B cell (primary cell): ENCODE measurements around the gene ARID4B. TPM values are rescaled to one million over a fixed set of nuclear protein-coding genes. Genes with fewer than 3 reads are reported as not detected.
"Not testable (repeated sequence)": the region's sequence is repeated elsewhere in the genome, so short reads cannot be mapped to it uniquely, and the experiment has no call there.

Experiments used
- ATAC-seq: fragments of 200-7000 bp; cut with Tn5 transposase; one replicate; pipeline ENCODE4 v1.10.0; 2021; ENCODE audit warnings: low read depth, mild to moderate bottlenecking, moderate number of reproducible peaks, moderate library complexity
- CTCF ChIA-PET: fragments of 350-600 bp; sonication (Branson Sonifier 250); formaldehyde crosslinking; loops from one replicate; lab custom pipeline; 2021; ENCODE audit warnings: antibody characterized with exemption, inconsistent platforms; lab: Charles Lee
- POLR2A ChIA-PET: fragments of 350-600 bp; sonication (Branson Sonifier 250); formaldehyde crosslinking; loops from one replicate; lab custom pipeline; 2021; ENCODE audit warnings: antibody characterized with exemption; lab: Charles Lee
- DNase-seq: peaks from one replicate; pipeline ENCODE4 v3.0.0; 2013
- H2AFZ ChIP-seq: 2 replicates; pipeline ENCODE4 v1.6.1; 2012; ENCODE audit warnings: mild to moderate bottlenecking, low read depth, low read length; ENCODE audit not compliant: insufficient read depth, poor library complexity, severe bottlenecking
- H3K27ac ChIP-seq, 2 donors: 1 replicate in 1 of 2; 2 replicates in 1 of 2; pipeline ENCODE4 v1.5.1; 2012 to 2013; ENCODE audit warnings: low read length in 2 of 2, mild to moderate bottlenecking in 2 of 2, moderate library complexity in 1 of 2
- H3K27me3 ChIP-seq, 4 experiments: fragments of 200-600 bp in 1 of 4; sonication (generic) in 1 of 4; replicated peaks in 1 of 4; 1 replicate in 2 of 4; 2 replicates in 2 of 4; pipeline versions ENCODE4 v1.6.1 to v1.7.0; 2013 to 2016; ENCODE audit warnings: low read length in 3 of 4, mild to moderate bottlenecking in 2 of 4, mixed read lengths in 1 of 4, moderate library complexity in 1 of 4; ENCODE audit not compliant: insufficient read depth in 4 of 4, control insufficient read depth in 3 of 4; ENCODE audit errors: control extremely low read depth in 1 of 4
- H3K36me3 ChIP-seq, 2 experiments: replicated peaks in 1 of 2; 1 replicate in 1 of 2; 2 replicates in 1 of 2; pipeline versions ENCODE4 v1.6.1 to v1.7.1; 2013; ENCODE audit warnings: low read length in 1 of 2; ENCODE audit not compliant: insufficient read depth in 2 of 2, control insufficient read depth in 1 of 2; ENCODE audit errors: control extremely low read depth in 1 of 2, extremely low read depth in 1 of 2
- H3K4me1 ChIP-seq, 2 donors: fragments of 200-600 bp in 1 of 2; sonication (generic) in 1 of 2; 1 replicate in 1 of 2; 2 replicates in 1 of 2; pipeline versions ENCODE4 v1.5.1 to v1.6.1; 2013 to 2017; ENCODE audit warnings: low read length in 2 of 2; ENCODE audit not compliant: control insufficient read depth in 2 of 2, insufficient read depth in 2 of 2
- H3K4me2 ChIP-seq: replicated peaks from 2 replicates; pipeline ENCODE3; 2012; ENCODE audit warnings: mild to moderate bottlenecking, low read depth, low read length; ENCODE audit not compliant: poor library complexity, severe bottlenecking
- H3K4me3 ChIP-seq, 5 experiments: fragments of 200-600 bp in 1 of 5; sonication (generic) in 1 of 5; 1 replicate in 3 of 5; 2 replicates in 2 of 5; pipeline versions ENCODE4 v1.5.1 to v1.7.0; 2011 to 2016; ENCODE audit warnings: low read length in 4 of 5, mild to moderate bottlenecking in 4 of 5, low read depth in 2 of 5, control low read depth in 1 of 5, moderate library complexity in 1 of 5; ENCODE audit not compliant: insufficient read depth in 1 of 5; ENCODE audit errors: control extremely low read depth in 1 of 5, extremely low read depth in 1 of 5
- H3K79me2 ChIP-seq: fragments of 200-600 bp; sonication (generic); one replicate; pipeline ENCODE4 v1.6.0; 2016; ENCODE audit warnings: low read length; ENCODE audit not compliant: control insufficient read depth, insufficient read depth
- H3K9ac ChIP-seq: fragments of 200-600 bp; sonication (generic); 2 replicates; pipeline ENCODE4 v1.6.1; 2017; ENCODE audit warnings: mild to moderate bottlenecking, low read length, moderate library complexity
- H3K9me3 ChIP-seq, 3 donors: one replicate each; pipeline versions ENCODE4 v1.6.1 to v1.7.1; 2013; ENCODE audit warnings: low read length in 2 of 3; ENCODE audit not compliant: control insufficient read depth in 2 of 3, insufficient read depth in 1 of 3; ENCODE audit errors: control extremely low read depth in 1 of 3
- H4K20me1 ChIP-seq: 2 replicates; pipeline ENCODE4 v1.6.0; 2012; ENCODE audit warnings: mild to moderate bottlenecking, low read length; ENCODE audit not compliant: insufficient read depth, control insufficient read depth, poor library complexity, severe bottlenecking
- H3K27ac Mint-ChIP-seq: one replicate; pipeline ENCODE4 v1.8.0; 2021; ENCODE audit warnings: mixed read lengths
- H3K27me3 Mint-ChIP-seq: one replicate; pipeline ENCODE4 v1.8.0; 2021; ENCODE audit warnings: mixed read lengths
- H3K4me1 Mint-ChIP-seq: one replicate; pipeline ENCODE4 v1.8.0; 2021; ENCODE audit warnings: mixed read lengths
- H3K4me3 Mint-ChIP-seq: one replicate; pipeline ENCODE4 v1.8.0; 2021; ENCODE audit warnings: mixed read lengths
- H3K9me3 Mint-ChIP-seq: one replicate; pipeline ENCODE4 v1.8.0; 2022; ENCODE audit warnings: mixed read lengths; ENCODE audit not compliant: insufficient read depth
- EZH2 ChIP-seq: IDR thresholded peaks from 2 replicates; pipeline ENCODE4 v1.6.1; 2012; ENCODE audit warnings: borderline replicate concordance, low read depth, mild to moderate bottlenecking, moderate library complexity, low read length; ENCODE audit not compliant: insufficient read depth, poor library complexity, severe bottlenecking
- WGBS: methylation state at CpG from one replicate; pipeline ENCODE4 v1.1.5; 2013; ENCODE audit warnings: missing lambda C conversion rate; ENCODE audit not compliant: insufficient coverage; 5-methylcytosine and 5-hydroxymethylcytosine counted together
- intact Hi-C: fragments of 100-400 bp; cut with micrococcal nuclease; formaldehyde crosslinking; loops from one replicate; pipeline ENCODE4 v1.10.0; 2022
- polyA plus RNA-seq: library from polyadenylated mRNA; depleted of rRNA; stranded (reverse); fragments of >200 nt; gene quantifications from 2 replicates; pipeline ENCODE4 v1.2.3, GENCODE V29; 2012
- total RNA-seq, 2 donors: library from RNA; stranded (reverse); fragments of 120-200 nt in 1 of 2; gene quantifications; 1 replicate in 1 of 2; 2 replicates in 1 of 2; pipeline versions ENCODE4 v1.2.3 to v1.2.4, GENCODE V29; 2013 to 2022
- TF ChIP-seq, protein P1 (sequence below): fragments of 200-600 bp; IDR thresholded peaks from one replicate; pipeline ENCODE4 v1.8.0; 2022; ENCODE audit warnings: antibody characterized with exemption, mild to moderate bottlenecking

The ARID4B gene
- total and polyA plus RNA-seq, 2 donors (not counting 1 experiment from before 2014, with no cell fraction given) = 13.2 to 110 TPM

DNA sequence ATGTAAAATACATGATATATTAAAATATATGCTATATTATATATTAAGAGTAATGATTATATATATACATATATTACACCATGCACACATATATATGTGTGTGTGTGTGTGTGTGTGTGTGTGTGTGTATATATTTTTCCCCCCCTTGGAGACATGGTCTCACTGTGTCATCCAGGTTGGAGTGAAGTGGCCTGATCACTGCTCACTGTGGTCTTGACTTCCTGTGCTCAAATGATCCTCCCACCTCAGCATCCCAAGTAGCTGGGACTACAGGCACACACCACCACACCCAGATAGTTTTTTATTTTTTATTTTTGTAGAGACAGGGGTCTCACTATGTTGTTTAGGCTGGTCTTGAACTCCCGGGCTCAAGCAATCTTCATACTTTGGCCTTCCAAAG is 112.5 kb downstream of the ARID4B start:
- WGBS = no CpG with 5 or more reads among the region's 1 CpG
- intact Hi-C loops = no loop called here
- no peak overlapping the region for H3K27ac ChIP-seq
- DNase-seq (no peak), ATAC-seq (no peak)
- TF ChIP-seq, protein P1, sequence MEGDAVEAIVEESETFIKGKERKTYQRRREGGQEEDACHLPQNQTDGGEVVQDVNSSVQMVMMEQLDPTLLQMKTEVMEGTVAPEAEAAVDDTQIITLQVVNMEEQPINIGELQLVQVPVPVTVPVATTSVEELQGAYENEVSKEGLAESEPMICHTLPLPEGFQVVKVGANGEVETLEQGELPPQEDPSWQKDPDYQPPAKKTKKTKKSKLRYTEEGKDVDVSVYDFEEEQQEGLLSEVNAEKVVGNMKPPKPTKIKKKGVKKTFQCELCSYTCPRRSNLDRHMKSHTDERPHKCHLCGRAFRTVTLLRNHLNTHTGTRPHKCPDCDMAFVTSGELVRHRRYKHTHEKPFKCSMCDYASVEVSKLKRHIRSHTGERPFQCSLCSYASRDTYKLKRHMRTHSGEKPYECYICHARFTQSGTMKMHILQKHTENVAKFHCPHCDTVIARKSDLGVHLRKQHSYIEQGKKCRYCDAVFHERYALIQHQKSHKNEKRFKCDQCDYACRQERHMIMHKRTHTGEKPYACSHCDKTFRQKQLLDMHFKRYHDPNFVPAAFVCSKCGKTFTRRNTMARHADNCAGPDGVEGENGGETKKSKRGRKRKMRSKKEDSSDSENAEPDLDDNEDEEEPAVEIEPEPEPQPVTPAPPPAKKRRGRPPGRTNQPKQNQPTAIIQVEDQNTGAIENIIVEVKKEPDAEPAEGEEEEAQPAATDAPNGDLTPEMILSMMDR = no peak
- no peak for TF ChIP-seq EZH2
- no peaks in the 10 kb centered on the region for H3K79me2 ChIP-seq
- CTCF ChIA-PET = no interaction called here
- Mint-ChIP-seq H3K27me3 (no peaks in the 10 kb centered on the region), H3K9me3 (no peaks in the 10 kb centered on the region), H3K4me3 (no peak overlapping the region), H3K27ac (no peak overlapping the region), H3K4me1 (no peaks in the 10 kb centered on the region)
- no peak overlapping the region for H3K9ac ChIP-seq
- no peak overlapping the region for H2AFZ ChIP-seq
- no peak overlapping the region for H3K4me3 ChIP-seq
- no peaks in the 10 kb centered on the region for H3K4me1 ChIP-seq
- no peaks in the 10 kb centered on the region for H3K9me3 ChIP-seq
- POLR2A ChIA-PET = interaction anchor here (0.6 kb wide), 1 partner anchor 60 kb away, joined by 6 read pairs; no protein-coding TSS in a partner anchor
- no peaks in the 10 kb centered on the region for H3K27me3 ChIP-seq
- peaks cover 7 to 62% of the 10 kb centered on the region in 2 experiments for H3K36me3 ChIP-seq
- H3K4me2 ChIP-seq = no peak overlapping the region
- H4K20me1 ChIP-seq = no peaks in the 10 kb centered on the region

DNA sequence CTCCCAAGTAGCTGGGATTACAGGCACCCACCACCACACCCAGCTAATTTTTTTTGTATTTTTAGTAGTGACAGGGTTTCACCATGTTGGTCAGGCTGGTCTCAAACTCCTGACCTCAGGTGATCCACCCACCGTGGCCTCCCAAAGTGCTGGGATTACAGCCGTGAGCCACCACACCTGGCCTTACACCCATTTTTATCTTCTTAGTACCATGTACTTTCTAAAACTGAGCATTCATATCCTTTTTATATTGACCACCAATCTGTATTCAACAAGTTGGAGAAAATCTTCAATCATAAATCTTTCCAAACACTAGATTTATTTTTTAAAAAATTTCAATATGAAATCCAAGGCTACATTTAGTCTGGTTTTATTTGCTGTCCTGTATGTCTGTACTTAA is 113.0 kb downstream of the ARID4B start:
- H3K27ac Mint-ChIP-seq, ATAC-seq, DNase-seq, H4K20me1 ChIP-seq, H3K27ac ChIP-seq, H3K9me3 ChIP-seq, H3K4me1 Mint-ChIP-seq, H3K4me3 Mint-ChIP-seq, H3K9ac ChIP-seq, H3K4me3 ChIP-seq, CTCF ChIA-PET, H3K4me1 ChIP-seq, H3K9me3 Mint-ChIP-seq, H3K27me3 Mint-ChIP-seq, H3K79me2 ChIP-seq, H3K4me2 ChIP-seq, H2AFZ ChIP-seq, intact Hi-C loops, H3K27me3 ChIP-seq: not testable (repeated sequence)
- H3K36me3 ChIP-seq = peaks cover 7 to 65% of the 10 kb centered on the region in 2 experiments
- WGBS = 94% methylated on average over 2 of the region's 2 CpGs
- POLR2A ChIA-PET = interaction anchor here (0.6 kb wide), 1 partner anchor 737 kb away, joined by 3 read pairs; no protein-coding TSS in a partner anchor
